H1 (cell line): Measurements from ENCODE around the gene CAMK2D. TPM values are rescaled to one million over a fixed set of nuclear protein-coding genes. Genes with fewer than 3 reads are reported as not detected.

Source experiments
- CTCF ChIA-PET: fragments of 300-600 bp; sonication (Branson Sonifier 250); formaldehyde crosslinking; loops from one replicate; lab custom pipeline; 2021; ENCODE audit not compliant: partially characterized antibody; lab: Charles Lee
- POLR2A ChIA-PET: fragments of 300-600 bp; sonication (Branson Sonifier 250); formaldehyde crosslinking; loops from one replicate; lab custom pipeline; 2021; ENCODE audit warnings: inconsistent platforms; ENCODE audit not compliant: partially characterized antibody; lab: Charles Lee
- DNase-seq, 2 experiments: peaks; one replicate each; pipeline versions ENCODE4 v3.0.0 to v3.0.0-alpha.2; 2010 to 2022; ENCODE audit warnings: low spot score in 2 of 2, low read depth in 1 of 2, mixed read lengths in 1 of 2
- FAIRE-seq: peaks from 2 replicates; lab custom pipeline; 2011; peaks lifted over from hg19 to GRCh38; lab: Jason Lieb, UNC
- H2AFZ ChIP-seq: 2 replicates; pipeline ENCODE4 v1.8.1; 2012; ENCODE audit warnings: low read length, inconsistent platforms
- H2AK5ac ChIP-seq: 2 replicates; pipeline ENCODE4 v1.6.1; 2013; ENCODE audit warnings: low read depth, low read length
- H2BK120ac ChIP-seq: replicated peaks from 2 replicates; pipeline ENCODE3; 2013; ENCODE audit warnings: low read depth, low read length, inconsistent platforms
- H2BK12ac ChIP-seq: 2 replicates; pipeline ENCODE4 v1.6.1; 2013; ENCODE audit warnings: low read depth, low read length
- H2BK15ac ChIP-seq: 2 replicates; pipeline ENCODE4 v1.6.1; 2013; ENCODE audit warnings: low read length
- H2BK20ac ChIP-seq: 2 replicates; pipeline ENCODE4 v1.6.1; 2013; ENCODE audit warnings: low read length
- H2BK5ac ChIP-seq: 2 replicates; pipeline ENCODE4 v1.6.1; 2013; ENCODE audit warnings: low read depth, low read length
- H3K14ac ChIP-seq: 2 replicates; pipeline ENCODE4 v1.6.1; 2013; ENCODE audit warnings: inconsistent platforms; ENCODE audit not compliant: insufficient read length
- H3K18ac ChIP-seq: 2 replicates; pipeline ENCODE4 v1.6.1; 2013; ENCODE audit warnings: low read length; ENCODE audit errors: extremely low read depth
- H3K23ac ChIP-seq: 2 replicates; pipeline ENCODE4 v1.6.1; 2013; ENCODE audit warnings: inconsistent platforms; ENCODE audit not compliant: insufficient read length
- H3K23me2 ChIP-seq: 2 replicates; pipeline ENCODE4 v1.6.1; 2013; ENCODE audit warnings: low read depth, low read length
- H3K27ac ChIP-seq: 2 replicates; pipeline ENCODE4 v1.6.1; 2011; ENCODE audit warnings: low read depth, low read length, inconsistent platforms
- H3K27me3 ChIP-seq, 4 experiments: replicated peaks in 1 of 4; 1 replicate in 1 of 4; 2 replicates in 3 of 4; pipeline versions ENCODE4 v1.6.1 to v1.8.1; 2011 to 2013; ENCODE audit warnings: low read length in 3 of 4, mild to moderate bottlenecking in 3 of 4, inconsistent platforms in 2 of 4, mixed read lengths in 2 of 4, moderate library complexity in 1 of 4; ENCODE audit not compliant: control insufficient read depth in 3 of 4, insufficient read depth in 3 of 4; ENCODE audit errors: extremely low read depth in 1 of 4
- H3K36me3 ChIP-seq, 4 experiments: 2 replicates each; pipeline versions ENCODE4 v1.6.1 to v1.8.1; 2011 to 2013; ENCODE audit warnings: mild to moderate bottlenecking in 4 of 4, low read length in 3 of 4, moderate library complexity in 2 of 4, control low read depth in 1 of 4, inconsistent platforms in 1 of 4; ENCODE audit not compliant: insufficient read depth in 4 of 4, control insufficient read depth in 2 of 4
- H3K4ac ChIP-seq: replicated peaks from 2 replicates; pipeline ENCODE3; 2013; ENCODE audit warnings: low read length, low read depth, mixed read lengths, inconsistent platforms; ENCODE audit not compliant: insufficient read length
- H3K4me1 ChIP-seq, 4 experiments: replicated peaks in 1 of 4; 1 replicate in 1 of 4; 2 replicates in 3 of 4; pipeline versions ENCODE4 v1.6.1 to v1.8.1; 2011 to 2013; ENCODE audit warnings: low read length in 3 of 4, inconsistent platforms in 2 of 4, mixed read lengths in 1 of 4; ENCODE audit not compliant: insufficient read depth in 4 of 4, control insufficient read depth in 3 of 4
- H3K4me2 ChIP-seq, 2 experiments: 2 replicates each; pipeline versions ENCODE4 v1.6.1 to v1.8.1; 2011 to 2013; ENCODE audit warnings: low read depth in 2 of 2, low read length in 2 of 2, control low read depth in 1 of 2, inconsistent platforms in 1 of 2, mild to moderate bottlenecking in 1 of 2; ENCODE audit not compliant: insufficient read depth in 1 of 2
- H3K4me3 ChIP-seq, 4 experiments: fragments of 200-600, 300-600 bp in 1 of 4; sonication (generic), shearing (Covaris generic), sonication (Bioruptor Twin) in 1 of 4; 2 replicates each; pipeline versions ENCODE4 v1.5.1 to v1.8.1; 2011 to 2016; ENCODE audit warnings: low read length in 4 of 4, low read depth in 3 of 4, control low read depth in 2 of 4, inconsistent platforms in 2 of 4, mild to moderate bottlenecking in 2 of 4, mixed read lengths in 1 of 4, moderate library complexity in 1 of 4; ENCODE audit not compliant: insufficient read depth in 2 of 4; ENCODE audit errors: extremely low read depth in 1 of 4
- H3K56ac ChIP-seq: replicated peaks from 2 replicates; pipeline ENCODE3; 2013; ENCODE audit warnings: low read depth, mild to moderate bottlenecking, mixed read lengths, low read length, inconsistent platforms; ENCODE audit not compliant: insufficient read length
- H3K79me1 ChIP-seq: 2 replicates; pipeline ENCODE4 v1.6.1; 2013; ENCODE audit warnings: low read depth, low read length, control low read depth
- H3K79me2 ChIP-seq, 2 experiments: 2 replicates each; pipeline versions ENCODE4 v1.6.1 to v1.8.1; 2012 to 2013; ENCODE audit warnings: low read length in 2 of 2, mild to moderate bottlenecking in 2 of 2, inconsistent platforms in 1 of 2; ENCODE audit not compliant: insufficient read depth in 2 of 2, control insufficient read depth in 1 of 2
- H3K9ac ChIP-seq, 4 experiments: replicated peaks in 1 of 4; 1 replicate in 1 of 4; 2 replicates in 3 of 4; pipeline versions ENCODE4 v1.6.1 to v1.8.1; 2011 to 2013; ENCODE audit warnings: low read depth in 3 of 4, low read length in 3 of 4, control low read depth in 2 of 4, mild to moderate bottlenecking in 2 of 4, moderate library complexity in 2 of 4, inconsistent platforms in 1 of 4; ENCODE audit errors: extremely low read depth in 1 of 4
- H3K9me3 ChIP-seq, 2 experiments: 2 replicates each; pipeline versions ENCODE4 v1.6.1 to v1.8.1; 2012 to 2013; ENCODE audit warnings: mild to moderate bottlenecking in 2 of 2, moderate library complexity in 2 of 2, control low read depth in 1 of 2, inconsistent platforms in 1 of 2, low read depth in 1 of 2, low read length in 1 of 2, mixed read lengths in 1 of 2; ENCODE audit not compliant: insufficient read depth in 2 of 2
- H4K20me1 ChIP-seq, 2 experiments: replicated peaks in 1 of 2; 2 replicates each; pipeline versions ENCODE3 to v1.8.1; 2011 to 2013; ENCODE audit warnings: inconsistent platforms in 2 of 2, low read length in 2 of 2, mild to moderate bottlenecking in 1 of 2; ENCODE audit not compliant: insufficient read depth in 2 of 2, control insufficient read depth in 1 of 2
- H4K5ac ChIP-seq: 2 replicates; pipeline ENCODE4 v1.6.1; 2013; ENCODE audit warnings: low read length, low read depth, mixed read lengths, inconsistent platforms; ENCODE audit not compliant: insufficient read length
- H4K8ac ChIP-seq: 2 replicates; pipeline ENCODE4 v1.8.0; 2013; ENCODE audit warnings: mild to moderate bottlenecking, moderate library complexity, low read length, inconsistent platforms; ENCODE audit not compliant: insufficient read depth; ENCODE audit errors: extremely low read depth
- H4K91ac ChIP-seq: replicated peaks from 2 replicates; pipeline ENCODE3; 2013; ENCODE audit warnings: low read length, mixed read lengths, inconsistent platforms; ENCODE audit not compliant: insufficient read length
- CBX8 ChIP-seq: fragments of 300-800, 300-1000 bp; sonication (generic); IDR thresholded peaks from 2 replicates; pipeline ENCODE4 v1.7.1; 2016; ENCODE audit warnings: low read depth, low read length, borderline replicate concordance
- CTBP2 ChIP-seq: IDR thresholded peaks from 2 replicates; pipeline ENCODE4 v1.7.0; 2011; ENCODE audit warnings: borderline replicate concordance, mild to moderate bottlenecking, moderate library complexity, mixed read lengths, low read length; ENCODE audit not compliant: insufficient read depth, insufficient read length
- EZH2 ChIP-seq: fragments of 200-600 bp; sonication (generic); IDR thresholded peaks from 2 replicates; pipeline ENCODE4 v1.7.1; 2012; ENCODE audit warnings: low read depth, mild to moderate bottlenecking, moderate library complexity, low read length, inconsistent platforms; ENCODE audit not compliant: severe bottlenecking
- JUND ChIP-seq: IDR thresholded peaks from 2 replicates; pipeline ENCODE4 v1.6.1; 2011; ENCODE audit warnings: mild to moderate bottlenecking, improper control_type of control experiment, low read length
- RBBP5 ChIP-seq: IDR thresholded peaks from 2 replicates; pipeline ENCODE4 v1.7.1; 2012; ENCODE audit warnings: low read depth, mild to moderate bottlenecking, inconsistent platforms, low read length, moderate library complexity, borderline replicate concordance
- SP4 ChIP-seq: IDR thresholded peaks from 2 replicates; pipeline ENCODE4 v1.6.1; 2012; ENCODE audit warnings: low read length, inconsistent platforms
- SRF ChIP-seq: IDR thresholded peaks from 2 replicates; pipeline ENCODE4 v1.6.1; 2011; ENCODE audit warnings: mild to moderate bottlenecking, low read depth, low read length, moderate library complexity
- SUZ12 ChIP-seq: fragments of 200-600 bp; sonication (generic); IDR thresholded peaks from 2 replicates; pipeline ENCODE4 v1.6.1; 2012; ENCODE audit warnings: mild to moderate bottlenecking, inconsistent platforms, low read length, moderate library complexity, mixed read lengths
- TAF1 ChIP-seq: IDR thresholded peaks from 2 replicates; pipeline ENCODE4 v1.6.1; 2011; ENCODE audit warnings: mild to moderate bottlenecking, low read depth, low read length
- YY1 ChIP-seq: IDR thresholded peaks from 2 replicates; pipeline ENCODE4 v1.6.1; 2011; ENCODE audit warnings: low read depth, mild to moderate bottlenecking, low read length
- WGBS, 2 experiments: shearing (Covaris generic) in 1 of 2; methylation state at CpG; one replicate each; pipeline versions ENCODE4 v1.1.6 to v1.1.7; 2013 to 2015; ENCODE audit warnings: low lambda C conversion rate in 2 of 2, mixed read lengths in 2 of 2, inconsistent platforms in 1 of 2, low coverage in 1 of 2, missing lambda C conversion rate in 1 of 2; ENCODE audit not compliant: insufficient replicate concordance in 2 of 2, insufficient coverage in 1 of 2, insufficient read length in 1 of 2; ENCODE audit errors: extremely low coverage in 1 of 2, missing lambda C conversion rate in 1 of 2; 5-methylcytosine and 5-hydroxymethylcytosine counted together
- polyA plus RNA-seq, 7 experiments: library from polyadenylated mRNA; depleted of rRNA in 3 of 7; stranded (reverse) in 5 of 7; unstranded in 2 of 7; fragments of >200 nt in 5 of 7; fragments of 200-250 nt in 2 of 7; gene quantifications; 1 replicate in 5 of 7; 2 replicates in 1 of 7; 4 replicates in 1 of 7; pipeline versions ENCODE4 v1.2.1 to v1.2.3, GENCODE V29; 2011 to 2013; ENCODE audit warnings: missing spikeins in 2 of 7, mixed read lengths in 2 of 7
- total RNA-seq: library from RNA; stranded (reverse); fragmentation: NEBNext Ultra II Directional; extraction: Animal tissue kit (Norgen Biotek cat#: 25700); gene quantifications from 2 replicates; pipeline ENCODE4 v1.2.1, GENCODE V29; 2021
- TF ChIP-seq, protein P1 (sequence below): IDR thresholded peaks from 2 replicates; pipeline ENCODE4 v1.6.1; 2012; ENCODE audit warnings: low read length, inconsistent platforms
- TF ChIP-seq, protein P2 (sequence below): IDR thresholded peaks from 2 replicates; pipeline ENCODE4 v1.6.1; 2011; ENCODE audit warnings: low read depth, mild to moderate bottlenecking, low read length; ENCODE audit not compliant: insufficient read depth

CAMK2D gene
- total and polyA plus RNA-seq, 2 of the 8 experiments (the other 6 are each of a cell fraction or from before 2014, with no cell fraction given) = 3.2 to 7.0 TPM

GRCh38 chr4:113809311-113809710, 47.8 kb upstream of the CAMK2D start:
- no peak overlapping the region for H4K5ac ChIP-seq
- POLR2A ChIA-PET = no interaction called here
- FAIRE-seq = no peak
- TF ChIP-seq TAF1 (no peak), YY1 (no peak), SP4 (no peak), EZH2 (no peak), JUND (no peak), CTBP2 (no peak), SRF (no peak), RBBP5 (no peak), CBX8 (no peak), SUZ12 (no peak)
- TF ChIP-seq, protein P1, sequence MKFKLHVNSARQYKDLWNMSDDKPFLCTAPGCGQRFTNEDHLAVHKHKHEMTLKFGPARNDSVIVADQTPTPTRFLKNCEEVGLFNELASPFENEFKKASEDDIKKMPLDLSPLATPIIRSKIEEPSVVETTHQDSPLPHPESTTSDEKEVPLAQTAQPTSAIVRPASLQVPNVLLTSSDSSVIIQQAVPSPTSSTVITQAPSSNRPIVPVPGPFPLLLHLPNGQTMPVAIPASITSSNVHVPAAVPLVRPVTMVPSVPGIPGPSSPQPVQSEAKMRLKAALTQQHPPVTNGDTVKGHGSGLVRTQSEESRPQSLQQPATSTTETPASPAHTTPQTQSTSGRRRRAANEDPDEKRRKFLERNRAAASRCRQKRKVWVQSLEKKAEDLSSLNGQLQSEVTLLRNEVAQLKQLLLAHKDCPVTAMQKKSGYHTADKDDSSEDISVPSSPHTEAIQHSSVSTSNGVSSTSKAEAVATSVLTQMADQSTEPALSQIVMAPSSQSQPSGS = no peak
- TF ChIP-seq, protein P2, sequence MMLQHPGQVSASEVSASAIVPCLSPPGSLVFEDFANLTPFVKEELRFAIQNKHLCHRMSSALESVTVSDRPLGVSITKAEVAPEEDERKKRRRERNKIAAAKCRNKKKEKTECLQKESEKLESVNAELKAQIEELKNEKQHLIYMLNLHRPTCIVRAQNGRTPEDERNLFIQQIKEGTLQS = no peak

More at GRCh38 chr4:113809311-113809710, 47.8 kb upstream of the CAMK2D start:
- H4K91ac ChIP-seq = no peak overlapping the region
- H2AFZ ChIP-seq = 0 out of 2 replicates have a peak overlapping the region, but pooled peaks have one; percentile 72
- H3K9ac ChIP-seq = no peak overlapping the region
- H2BK12ac ChIP-seq = no peak overlapping the region
- WGBS, 2 experiments = 91% methylated on average over 5 of the region's 5 CpGs; no CpG with 5 or more reads in 1 of the 2 experiments
- no peaks in the 10 kb centered on the region for H3K27me3 ChIP-seq
- H2BK5ac ChIP-seq = no peak overlapping the region
- no peak overlapping the region for H3K18ac ChIP-seq
- no peaks in the 10 kb centered on the region for H3K79me1 ChIP-seq
- no peaks in the 10 kb centered on the region for H3K36me3 ChIP-seq
- no peak overlapping the region for H2AK5ac ChIP-seq
- H3K79me2 ChIP-seq = no peaks in the 10 kb centered on the region
- H2BK15ac ChIP-seq = no peak overlapping the region
- H3K4ac ChIP-seq = no peak overlapping the region
- H4K8ac ChIP-seq = no peak overlapping the region
- no peaks in the 10 kb centered on the region for H3K4me1 ChIP-seq
- H3K56ac ChIP-seq = no peak overlapping the region
- H3K23me2 ChIP-seq = peaks cover 1% of the 10 kb centered on the region; the same call in 1 of the 2 replicates
- H3K14ac ChIP-seq = no peak overlapping the region
- no peaks in the 10 kb centered on the region for H4K20me1 ChIP-seq
- H3K27ac ChIP-seq = no peak overlapping the region
- no peak overlapping the region for H3K4me2 ChIP-seq
- no peak overlapping the region for H3K4me3 ChIP-seq
- CTCF ChIA-PET = no interaction called here
- no peak for DNase-seq
- no peak overlapping the region for H2BK20ac ChIP-seq
- H3K9me3 ChIP-seq = no peaks in the 10 kb centered on the region
- H3K23ac ChIP-seq = no peak overlapping the region
- peak overlapping the region; percentile 69 for H2BK120ac ChIP-seq
